GM12878 (cell line): Measurements from ENCODE around the gene TBX10. TPM values are rescaled to one million over a fixed set of nuclear protein-coding genes. Genes with fewer than 3 reads are reported as not detected.

ENCODE experiments used
- BHLHE40 ChIP-seq, 2 experiments: fragments of 450-650 bp in 1 of 2; IDR thresholded peaks; 2 replicates each; pipeline ENCODE4 v1.6.1; 2011 to 2017; ENCODE audit warnings: low read depth in 2 of 2, borderline replicate concordance in 1 of 2, improper control_type of control experiment in 1 of 2, low read length in 1 of 2, mild to moderate bottlenecking in 1 of 2
- BMI1 ChIP-seq: fragments of 450-650 bp; IDR thresholded peaks from 2 replicates; pipeline ENCODE4 v1.6.1; 2016; ENCODE audit warnings: mild to moderate bottlenecking, moderate library complexity, borderline replicate concordance
- CEBPB ChIP-seq, 2 experiments: fragments of 150-350 bp in 1 of 2; IDR thresholded peaks; 2 replicates each; pipeline ENCODE4 v1.6.1; 2012 to 2014; ENCODE audit warnings: low read depth in 2 of 2, low read length in 2 of 2, borderline replicate concordance in 1 of 2, inconsistent platforms in 1 of 2
- CEBPZ ChIP-seq: fragments of 150-350 bp; IDR thresholded peaks from 2 replicates; pipeline ENCODE4 v1.6.1; 2016; ENCODE audit warnings: low read depth, low read length
- CHD4 ChIP-seq: fragments of 200-600 bp; sonication (generic); IDR thresholded peaks from 2 replicates; pipeline ENCODE4 v1.6.1; 2016; ENCODE audit warnings: mild to moderate bottlenecking
- EED ChIP-seq: sonication (generic); IDR thresholded peaks from 2 replicates; pipeline ENCODE4 v1.6.1; 2016; ENCODE audit warnings: antibody characterized with exemption, low read depth
- GATAD2B ChIP-seq: fragments of 450-650 bp; conservative IDR thresholded peaks from 2 replicates; pipeline ENCODE4 v1.6.1; 2017; ENCODE audit warnings: low read depth, mild to moderate bottlenecking, moderate library complexity
- JUND ChIP-seq: IDR thresholded peaks from 2 replicates; pipeline ENCODE4 v1.6.1; 2012; ENCODE audit warnings: low read depth, mild to moderate bottlenecking, low read length, improper control_type of control experiment, moderate library complexity
- MAX ChIP-seq: IDR thresholded peaks from 2 replicates; pipeline ENCODE4 v1.6.1; 2012; ENCODE audit warnings: low read depth, low read length, improper control_type of control experiment
- MEF2B ChIP-seq: fragments of 450-650 bp; IDR thresholded peaks from 2 replicates; pipeline ENCODE4 v1.6.1; 2018; ENCODE audit warnings: mild to moderate bottlenecking, moderate library complexity; ENCODE audit not compliant: partially characterized antibody, poor library complexity, severe bottlenecking
- MYB ChIP-seq: fragments of 150-350 bp; IDR thresholded peaks from 2 replicates; pipeline ENCODE4 v1.6.1; 2014; ENCODE audit warnings: mild to moderate bottlenecking, low read depth, low read length, borderline replicate concordance
- NFYA ChIP-seq: IDR thresholded peaks from 2 replicates; pipeline ENCODE4 v1.6.1; 2011; ENCODE audit warnings: low read depth, mild to moderate bottlenecking, low read length, improper control_type of control experiment, borderline replicate concordance
- NKRF ChIP-seq: fragments of 450-650 bp; conservative IDR thresholded peaks from 2 replicates; pipeline ENCODE4 v1.6.1; 2017; ENCODE audit warnings: mild to moderate bottlenecking, moderate library complexity
- PKNOX1 ChIP-seq: fragments of 450-650 bp; IDR thresholded peaks from 2 replicates; pipeline ENCODE4 v1.6.1; 2016; ENCODE audit warnings: mild to moderate bottlenecking
- POLR2AphosphoS2 ChIP-seq: IDR thresholded peaks from 2 replicates; pipeline ENCODE4 v1.6.1; 2011; ENCODE audit warnings: low read depth, mild to moderate bottlenecking, low read length, improper control_type of control experiment, moderate library complexity
- RFX5 ChIP-seq: IDR thresholded peaks from 2 replicates; pipeline ENCODE4 v1.6.1; 2011; ENCODE audit warnings: low read depth, low read length, improper control_type of control experiment
- SMARCA5 ChIP-seq: fragments of 450-650 bp; IDR thresholded peaks from 2 replicates; pipeline ENCODE4 v1.6.1; 2017; ENCODE audit warnings: mild to moderate bottlenecking
- SP1 ChIP-seq: IDR thresholded peaks from one replicate; pipeline ENCODE4 v1.6.1; 2011; ENCODE audit warnings: low read depth, low read length
- TBL1XR1 ChIP-seq: IDR thresholded peaks from 2 replicates; pipeline ENCODE4 v1.6.1; 2012; ENCODE audit warnings: low read depth, low read length, improper control_type of control experiment
- USF2 ChIP-seq: IDR thresholded peaks from 2 replicates; pipeline ENCODE4 v1.6.1; 2011; ENCODE audit warnings: low read depth, low read length, improper control_type of control experiment, borderline replicate concordance
- WRNIP1 ChIP-seq: IDR thresholded peaks from 2 replicates; pipeline ENCODE4 v1.6.1; 2011; ENCODE audit warnings: low read depth, low read length, improper control_type of control experiment, borderline replicate concordance
- ZNF384 ChIP-seq: IDR thresholded peaks from 2 replicates; pipeline ENCODE4 v1.6.1; 2012; ENCODE audit warnings: low read depth, mild to moderate bottlenecking, low read length, improper control_type of control experiment, borderline replicate concordance
- polyA plus RNA-seq, 11 experiments: library from polyadenylated mRNA; depleted of rRNA in 4 of 11; unstranded in 6 of 11; stranded (reverse) in 5 of 11; fragments of >200 nt; fragmentation: Nextera tagmentation in 4 of 11; fragmentation: Illumina TruSeq in 1 of 11; extraction: Ambion mirVana in 4 of 11; extraction: Trizol in 1 of 11; gene quantifications; 1 replicate in 1 of 11; 2 replicates in 10 of 11; pipeline versions ENCODE4 v1.2.1 to v1.2.3, GENCODE V29; 2011 to 2016; ENCODE audit warnings: inconsistent platforms in 2 of 11, missing spikeins in 2 of 11, low read depth in 1 of 11
- total RNA-seq, 4 experiments: library from RNA; depleted of rRNA in 3 of 4; stranded (reverse); fragments of >200 nt in 3 of 4; fragmentation: Illumina TruSeq in 1 of 4; extraction: Trizol in 1 of 4; gene quantifications; 2 replicates each; pipeline versions ENCODE4 v1.2.1 to v1.2.3, GENCODE V29; 2013 to 2021

Gene TBX10
- total and polyA plus RNA-seq, 10 of the 15 experiments (the other 5 are each of a cell fraction or from before 2014, with no cell fraction given), result 0.10 to 0.44 (median 0.20) TPM; not detected in 4

GRCh38 chr11:67606492-67607295, 32.9 kb downstream of the TBX10 start, which contains the start of gene NDUFV1 (continued):
- TF ChIP-seq TBL1XR1 (no peak), MAX (peak; percentile 49; the same call in 1 of the 2 replicates), RFX5 (no peak), NFYA (no peak), SMARCA5 (no peak), JUND (no peak), MEF2B (no peak), NKRF (peak; percentile 84), BHLHE40 (IDR thresholded peaks at IDR 0.05; ENCODE audit: borderline replicate concordance in 1 of 2, low read depth in 2 of 2, low read length in 1 of 2) (peak; percentile 62 to 83), CEBPB (IDR thresholded peaks at IDR 0.05; ENCODE audit: borderline replicate concordance in 1 of 2, low read depth in 2 of 2, low read length in 2 of 2) (no peak), EED (no peak), POLR2AphosphoS2 (peak; percentile 53; the same call in 1 of the 2 replicates), USF2 (no peak), BMI1 (no peak), MYB (no peak), WRNIP1 (no peak), CHD4 (no peak), ZNF384 (no peak), GATAD2B (peak; percentile 47; the same call in 1 of the 2 replicates), PKNOX1 (peak; percentile 79), CEBPZ (no peak), SP1 (peak; percentile 57)
